ENCODE measurements around the gene KLRC2. TPM values are rescaled to one million over a fixed set of nuclear protein-coding genes. Genes with fewer than 3 reads are reported as not detected.

Gene KLRC2
- total and polyA plus RNA-seq, 8 donors = 0.26 to 0.56 (median 0.34) TPM; not detected in 5

- no peak for TF ChIP-seq CTCF (IDR thresholded peaks at IDR 0.05)
- H3K27me3 ChIP-seq = no peaks in the 10 kb centered on the region
- H3K9me3 ChIP-seq = no peaks in the 10 kb centered on the region
- H3K4me3 ChIP-seq = no peak overlapping the region
- no peaks in the 10 kb centered on the region for H3K36me3 ChIP-seq
- WGBS, 2 donors = 65 to 77% methylated on average over 4 of the region's 4 CpGs
- intact Hi-C loops (cut with DNase I) = no loop called here
- ATAC-seq (peak in 2 of 4 donors; percentile 19 to 29), DNase-seq (no peak), FAIRE-seq (no peak)
- no peak overlapping the region for H3K27ac ChIP-seq
- H3K4me1 ChIP-seq = no peaks in the 10 kb centered on the region
These were observed 29.1 kb downstream of the KLRC2 start for GRCh38 chr12:10406725-10407124.

- no peaks in the 10 kb centered on the region for H3K9me3 ChIP-seq
- WGBS, 2 donors = 90 to 96% methylated on average over 5 of the region's 5 CpGs
- intact Hi-C loops (cut with DNase I) = no loop called here
- no peak for DNase-seq
- FAIRE-seq = no peak
- no peak overlapping the region for H3K27ac ChIP-seq
- H3K36me3 ChIP-seq = no peaks in the 10 kb centered on the region
- no peak for TF ChIP-seq CTCF (IDR thresholded peaks at IDR 0.05)
- no peaks in the 10 kb centered on the region for H3K4me1 ChIP-seq
- H3K27me3 ChIP-seq = no peaks in the 10 kb centered on the region
- ATAC-seq = no peak
- no peak overlapping the region for H3K4me3 ChIP-seq
These were observed 30.5 kb downstream of the KLRC2 start for GRCh38 chr12:10405294-10405693.

GRCh38 chr12:10404798-10405197 is 31.0 kb downstream of the KLRC2 start:
- FAIRE-seq = no peak
- TF ChIP-seq CTCF (IDR thresholded peaks at IDR 0.05) = no peak
- no peaks in the 10 kb centered on the region for H3K27me3 ChIP-seq
- no peak overlapping the region for H3K4me3 ChIP-seq
- no peaks in the 10 kb centered on the region for H3K36me3 ChIP-seq
- no peaks in the 10 kb centered on the region for H3K4me1 ChIP-seq
- no peaks in the 10 kb centered on the region for H3K9me3 ChIP-seq
- no peak for ATAC-seq
- H3K27ac ChIP-seq = no peak overlapping the region
- intact Hi-C loops (cut with DNase I) = no loop called here
- DNase-seq = no peak

GRCh38 chr12:10400829-10401228 is 35.0 kb downstream of the KLRC2 start:
- Histone ChIP-seq H3K27ac (no peak overlapping the region), H3K36me3 (no peaks in the 10 kb centered on the region), H3K4me3 (no peak overlapping the region), H3K27me3 (no peaks in the 10 kb centered on the region), H3K4me1 (no peaks in the 10 kb centered on the region), H3K9me3 (no peaks in the 10 kb centered on the region)
- no peak for DNase-seq
- no peak for FAIRE-seq
- intact Hi-C loops (cut with DNase I) = no loop called here
- TF ChIP-seq CTCF (IDR thresholded peaks at IDR 0.05) = no peak
- no peak for ATAC-seq

GRCh38 chr12:10398168-10398567 is 37.6 kb downstream of the KLRC2 start:
- intact Hi-C loops (cut with DNase I) = no loop called here
- no peak for TF ChIP-seq CTCF (IDR thresholded peaks at IDR 0.05)
- WGBS, 2 donors = 77 to 83% methylated on average over 2 of the region's 2 CpGs
- H3K27ac ChIP-seq = no peak overlapping the region
- no peak for FAIRE-seq
- H3K27me3 ChIP-seq = no peaks in the 10 kb centered on the region
- no peaks in the 10 kb centered on the region for H3K4me1 ChIP-seq
- H3K9me3 ChIP-seq = no peaks in the 10 kb centered on the region
- no peaks in the 10 kb centered on the region for H3K36me3 ChIP-seq
- DNase-seq = no peak
- H3K4me3 ChIP-seq = no peak overlapping the region
- ATAC-seq = no peak

Data from pancreas (tissue), 10 donors.